ENCODE data around the gene ADAMTS2.

GRCh38 chr5:179241764-179242370 lies 103.4 kb downstream of the ADAMTS2 start:
- TF ChIP-seq CTCF (IDR thresholded peaks at IDR 0.05): no peak
- TF ChIP-seq POLR2AphosphoS5 (IDR thresholded peaks at IDR 0.05): no peak
